Stimulated activated CD4-positive, alpha-beta T cell treated with anti-CD3 and anti-CD28 coated beads, Interleukin-12 subunit alpha, Interleukin-12 subunit beta, amount 100 ng/mL, for 4 hours (primary cell): ENCODE data around the gene SNTG2.
"Not testable (repeated sequence)": the region's sequence is repeated elsewhere in the genome, so short reads cannot be mapped to it uniquely, and the experiment has no call there.

Experiments
- DNase-seq: peaks from one replicate; pipeline ENCODE4 v3.0.0-alpha.2; 2020

SNTG2 gene

GRCh38 chr2:1209761-1210160 lies 259.1 kb downstream of the SNTG2 start:
- no peak for DNase-seq

- DNase-seq: no peak
Measured at GRCh38 chr2:1210352-1210751, 259.7 kb downstream of the SNTG2 start.

GRCh38 chr2:1219901-1220573 lies 269.4 kb downstream of the SNTG2 start:
- no peak for DNase-seq

- no peak for DNase-seq
Measured at GRCh38 chr2:1222056-1222455, 271.4 kb downstream of the SNTG2 start.

GRCh38 chr2:1223791-1224190 lies 273.1 kb downstream of the SNTG2 start:
- no peak for DNase-seq

GRCh38 chr2:1224901-1225300 lies 274.3 kb downstream of the SNTG2 start:
- no peak for DNase-seq

GRCh38 chr2:1226766-1227165 lies 276.1 kb downstream of the SNTG2 start:
- no peak for DNase-seq

GRCh38 chr2:1227274-1227900 lies 276.7 kb downstream of the SNTG2 start:
- DNase-seq: no peak

GRCh38 chr2:1229596-1229995 lies 278.9 kb downstream of the SNTG2 start:
- DNase-seq: not testable (repeated sequence)

GRCh38 chr2:1230155-1230893 lies 279.7 kb downstream of the SNTG2 start:
- no peak for DNase-seq

GRCh38 chr2:1231466-1232063 lies 280.9 kb downstream of the SNTG2 start:
- DNase-seq: no peak

GRCh38 chr2:1233281-1233680 lies 282.6 kb downstream of the SNTG2 start:
- DNase-seq: no peak

- no peak for DNase-seq
Measured at GRCh38 chr2:1234731-1235308, 284.2 kb downstream of the SNTG2 start.

GRCh38 chr2:1235806-1236205 lies 285.2 kb downstream of the SNTG2 start:
- no peak for DNase-seq

GRCh38 chr2:1236606-1237005 lies 286.0 kb downstream of the SNTG2 start:
- DNase-seq: no peak

GRCh38 chr2:1237783-1238182 lies 287.1 kb downstream of the SNTG2 start:
- no peak for DNase-seq

- no peak for DNase-seq
Measured at GRCh38 chr2:1238598-1239138, 288.0 kb downstream of the SNTG2 start.

GRCh38 chr2:1245193-1245592 lies 294.5 kb downstream of the SNTG2 start:
- DNase-seq: no peak

GRCh38 chr2:1246239-1246638 lies 295.6 kb downstream of the SNTG2 start:
- no peak for DNase-seq

GRCh38 chr2:1246991-1247390 lies 296.3 kb downstream of the SNTG2 start:
- DNase-seq: no peak

GRCh38 chr2:1248187-1248586 lies 297.5 kb downstream of the SNTG2 start:
- no peak for DNase-seq

GRCh38 chr2:1249897-1250687 lies 299.4 kb downstream of the SNTG2 start:
- DNase-seq: no peak
